H1 (cell line): ENCODE results near the gene CCDC63. TPM values are rescaled to one million over a fixed set of nuclear protein-coding genes. Genes with fewer than 3 reads are reported as not detected.

Experiments used
- CTCF ChIA-PET: fragments of 300-600 bp; sonication (Branson Sonifier 250); formaldehyde crosslinking; loops from one replicate; lab custom pipeline; 2021; ENCODE audit not compliant: partially characterized antibody; lab: Charles Lee
- POLR2A ChIA-PET: fragments of 300-600 bp; sonication (Branson Sonifier 250); formaldehyde crosslinking; loops from one replicate; lab custom pipeline; 2021; ENCODE audit warnings: inconsistent platforms; ENCODE audit not compliant: partially characterized antibody; lab: Charles Lee
- DNase-seq, 2 experiments: peaks; one replicate each; pipeline versions ENCODE4 v3.0.0 to v3.0.0-alpha.2; 2010 to 2022; ENCODE audit warnings: low spot score in 2 of 2, low read depth in 1 of 2, mixed read lengths in 1 of 2
- FAIRE-seq: peaks from 2 replicates; lab custom pipeline; 2011; peaks lifted over from hg19 to GRCh38; lab: Jason Lieb, UNC
- H2AFZ ChIP-seq: 2 replicates; pipeline ENCODE4 v1.8.1; 2012; ENCODE audit warnings: low read length, inconsistent platforms
- H2AK5ac ChIP-seq: 2 replicates; pipeline ENCODE4 v1.6.1; 2013; ENCODE audit warnings: low read depth, low read length
- H2BK120ac ChIP-seq: replicated peaks from 2 replicates; pipeline ENCODE3; 2013; ENCODE audit warnings: low read depth, low read length, inconsistent platforms
- H2BK12ac ChIP-seq: 2 replicates; pipeline ENCODE4 v1.6.1; 2013; ENCODE audit warnings: low read depth, low read length
- H2BK15ac ChIP-seq: 2 replicates; pipeline ENCODE4 v1.6.1; 2013; ENCODE audit warnings: low read length
- H2BK20ac ChIP-seq: 2 replicates; pipeline ENCODE4 v1.6.1; 2013; ENCODE audit warnings: low read length
- H2BK5ac ChIP-seq: 2 replicates; pipeline ENCODE4 v1.6.1; 2013; ENCODE audit warnings: low read depth, low read length
- H3K14ac ChIP-seq: 2 replicates; pipeline ENCODE4 v1.6.1; 2013; ENCODE audit warnings: inconsistent platforms; ENCODE audit not compliant: insufficient read length
- H3K18ac ChIP-seq: 2 replicates; pipeline ENCODE4 v1.6.1; 2013; ENCODE audit warnings: low read length; ENCODE audit errors: extremely low read depth
- H3K23ac ChIP-seq: 2 replicates; pipeline ENCODE4 v1.6.1; 2013; ENCODE audit warnings: inconsistent platforms; ENCODE audit not compliant: insufficient read length
- H3K23me2 ChIP-seq: 2 replicates; pipeline ENCODE4 v1.6.1; 2013; ENCODE audit warnings: low read depth, low read length
- H3K27ac ChIP-seq: 2 replicates; pipeline ENCODE4 v1.6.1; 2011; ENCODE audit warnings: low read depth, low read length, inconsistent platforms
- H3K27me3 ChIP-seq, 4 experiments: replicated peaks in 1 of 4; 1 replicate in 1 of 4; 2 replicates in 3 of 4; pipeline versions ENCODE4 v1.6.1 to v1.8.1; 2011 to 2013; ENCODE audit warnings: low read length in 3 of 4, mild to moderate bottlenecking in 3 of 4, inconsistent platforms in 2 of 4, mixed read lengths in 2 of 4, moderate library complexity in 1 of 4; ENCODE audit not compliant: control insufficient read depth in 3 of 4, insufficient read depth in 3 of 4; ENCODE audit errors: extremely low read depth in 1 of 4
- H3K36me3 ChIP-seq, 4 experiments: 2 replicates each; pipeline versions ENCODE4 v1.6.1 to v1.8.1; 2011 to 2013; ENCODE audit warnings: mild to moderate bottlenecking in 4 of 4, low read length in 3 of 4, moderate library complexity in 2 of 4, control low read depth in 1 of 4, inconsistent platforms in 1 of 4; ENCODE audit not compliant: insufficient read depth in 4 of 4, control insufficient read depth in 2 of 4
- H3K4ac ChIP-seq: replicated peaks from 2 replicates; pipeline ENCODE3; 2013; ENCODE audit warnings: low read length, low read depth, mixed read lengths, inconsistent platforms; ENCODE audit not compliant: insufficient read length
- H3K4me1 ChIP-seq, 4 experiments: replicated peaks in 1 of 4; 1 replicate in 1 of 4; 2 replicates in 3 of 4; pipeline versions ENCODE4 v1.6.1 to v1.8.1; 2011 to 2013; ENCODE audit warnings: low read length in 3 of 4, inconsistent platforms in 2 of 4, mixed read lengths in 1 of 4; ENCODE audit not compliant: insufficient read depth in 4 of 4, control insufficient read depth in 3 of 4
- H3K4me2 ChIP-seq, 2 experiments: 2 replicates each; pipeline versions ENCODE4 v1.6.1 to v1.8.1; 2011 to 2013; ENCODE audit warnings: low read depth in 2 of 2, low read length in 2 of 2, control low read depth in 1 of 2, inconsistent platforms in 1 of 2, mild to moderate bottlenecking in 1 of 2; ENCODE audit not compliant: insufficient read depth in 1 of 2
- H3K4me3 ChIP-seq, 4 experiments: fragments of 200-600, 300-600 bp in 1 of 4; sonication (generic), shearing (Covaris generic), sonication (Bioruptor Twin) in 1 of 4; 2 replicates each; pipeline versions ENCODE4 v1.5.1 to v1.8.1; 2011 to 2016; ENCODE audit warnings: low read length in 4 of 4, low read depth in 3 of 4, control low read depth in 2 of 4, inconsistent platforms in 2 of 4, mild to moderate bottlenecking in 2 of 4, mixed read lengths in 1 of 4, moderate library complexity in 1 of 4; ENCODE audit not compliant: insufficient read depth in 2 of 4; ENCODE audit errors: extremely low read depth in 1 of 4
- H3K56ac ChIP-seq: replicated peaks from 2 replicates; pipeline ENCODE3; 2013; ENCODE audit warnings: low read depth, mild to moderate bottlenecking, mixed read lengths, low read length, inconsistent platforms; ENCODE audit not compliant: insufficient read length
- H3K79me1 ChIP-seq: 2 replicates; pipeline ENCODE4 v1.6.1; 2013; ENCODE audit warnings: low read depth, low read length, control low read depth
- H3K79me2 ChIP-seq, 2 experiments: 2 replicates each; pipeline versions ENCODE4 v1.6.1 to v1.8.1; 2012 to 2013; ENCODE audit warnings: low read length in 2 of 2, mild to moderate bottlenecking in 2 of 2, inconsistent platforms in 1 of 2; ENCODE audit not compliant: insufficient read depth in 2 of 2, control insufficient read depth in 1 of 2
- H3K9ac ChIP-seq, 4 experiments: replicated peaks in 1 of 4; 1 replicate in 1 of 4; 2 replicates in 3 of 4; pipeline versions ENCODE4 v1.6.1 to v1.8.1; 2011 to 2013; ENCODE audit warnings: low read depth in 3 of 4, low read length in 3 of 4, control low read depth in 2 of 4, mild to moderate bottlenecking in 2 of 4, moderate library complexity in 2 of 4, inconsistent platforms in 1 of 4; ENCODE audit errors: extremely low read depth in 1 of 4
- H3K9me3 ChIP-seq, 2 experiments: 2 replicates each; pipeline versions ENCODE4 v1.6.1 to v1.8.1; 2012 to 2013; ENCODE audit warnings: mild to moderate bottlenecking in 2 of 2, moderate library complexity in 2 of 2, control low read depth in 1 of 2, inconsistent platforms in 1 of 2, low read depth in 1 of 2, low read length in 1 of 2, mixed read lengths in 1 of 2; ENCODE audit not compliant: insufficient read depth in 2 of 2
- H4K20me1 ChIP-seq, 2 experiments: replicated peaks in 1 of 2; 2 replicates each; pipeline versions ENCODE3 to v1.8.1; 2011 to 2013; ENCODE audit warnings: inconsistent platforms in 2 of 2, low read length in 2 of 2, mild to moderate bottlenecking in 1 of 2; ENCODE audit not compliant: insufficient read depth in 2 of 2, control insufficient read depth in 1 of 2
- H4K5ac ChIP-seq: 2 replicates; pipeline ENCODE4 v1.6.1; 2013; ENCODE audit warnings: low read length, low read depth, mixed read lengths, inconsistent platforms; ENCODE audit not compliant: insufficient read length
- H4K8ac ChIP-seq: 2 replicates; pipeline ENCODE4 v1.8.0; 2013; ENCODE audit warnings: mild to moderate bottlenecking, moderate library complexity, low read length, inconsistent platforms; ENCODE audit not compliant: insufficient read depth; ENCODE audit errors: extremely low read depth
- H4K91ac ChIP-seq: replicated peaks from 2 replicates; pipeline ENCODE3; 2013; ENCODE audit warnings: low read length, mixed read lengths, inconsistent platforms; ENCODE audit not compliant: insufficient read length
- ATF2 ChIP-seq: IDR thresholded peaks from 2 replicates; pipeline ENCODE4 v1.6.1; 2012; ENCODE audit warnings: low read length, inconsistent platforms
- ATF3 ChIP-seq: IDR thresholded peaks from 2 replicates; pipeline ENCODE4 v1.6.1; 2011; ENCODE audit warnings: low read depth, mild to moderate bottlenecking, low read length; ENCODE audit not compliant: insufficient read depth
- CEBPB ChIP-seq: IDR thresholded peaks from 2 replicates; pipeline ENCODE4 v1.6.1; 2012; ENCODE audit warnings: low read depth, low read length
- CTBP2 ChIP-seq: IDR thresholded peaks from 2 replicates; pipeline ENCODE4 v1.7.0; 2011; ENCODE audit warnings: borderline replicate concordance, mild to moderate bottlenecking, moderate library complexity, mixed read lengths, low read length; ENCODE audit not compliant: insufficient read depth, insufficient read length
- EGR1 ChIP-seq: IDR thresholded peaks from 2 replicates; pipeline ENCODE4 v1.6.1; 2011; ENCODE audit warnings: low read depth, low read length, borderline replicate concordance
- EP300 ChIP-seq, 2 experiments: IDR thresholded peaks; 1 replicate in 1 of 2; 2 replicates in 1 of 2; pipeline ENCODE4 v1.6.1; 2011 to 2012; ENCODE audit warnings: low read depth in 2 of 2, low read length in 2 of 2, mild to moderate bottlenecking in 2 of 2, borderline replicate concordance in 1 of 2, inconsistent platforms in 1 of 2, moderate library complexity in 1 of 2
- JUN ChIP-seq: IDR thresholded peaks from 2 replicates; pipeline ENCODE4 v1.6.1; 2011; ENCODE audit warnings: low read depth, mild to moderate bottlenecking, improper control_type of control experiment, low read length
- RNF2 ChIP-seq: fragments of 200-900, 300-1000 bp; sonication (generic); IDR thresholded peaks from 2 replicates; pipeline ENCODE4 v1.7.1; 2016; ENCODE audit warnings: borderline replicate concordance, low read depth, mild to moderate bottlenecking, antibody characterized with exemption, low read length; ENCODE audit not compliant: poor library complexity, severe bottlenecking; ENCODE audit errors: missing control alignments
- TEAD4 ChIP-seq: IDR thresholded peaks from 2 replicates; pipeline ENCODE4 v1.6.1; 2012; ENCODE audit warnings: low read depth, low read length, inconsistent platforms, mixed read lengths
- WGBS, 2 experiments: shearing (Covaris generic) in 1 of 2; methylation state at CpG; one replicate each; pipeline versions ENCODE4 v1.1.6 to v1.1.7; 2013 to 2015; ENCODE audit warnings: low lambda C conversion rate in 2 of 2, mixed read lengths in 2 of 2, inconsistent platforms in 1 of 2, low coverage in 1 of 2, missing lambda C conversion rate in 1 of 2; ENCODE audit not compliant: insufficient replicate concordance in 2 of 2, insufficient coverage in 1 of 2, insufficient read length in 1 of 2; ENCODE audit errors: extremely low coverage in 1 of 2, missing lambda C conversion rate in 1 of 2; 5-methylcytosine and 5-hydroxymethylcytosine counted together
- polyA plus RNA-seq, 7 experiments: library from polyadenylated mRNA; depleted of rRNA in 3 of 7; stranded (reverse) in 5 of 7; unstranded in 2 of 7; fragments of >200 nt in 5 of 7; fragments of 200-250 nt in 2 of 7; gene quantifications; 1 replicate in 5 of 7; 2 replicates in 1 of 7; 4 replicates in 1 of 7; pipeline versions ENCODE4 v1.2.1 to v1.2.3, GENCODE V29; 2011 to 2013; ENCODE audit warnings: missing spikeins in 2 of 7, mixed read lengths in 2 of 7
- total RNA-seq: library from RNA; stranded (reverse); fragmentation: NEBNext Ultra II Directional; extraction: Animal tissue kit (Norgen Biotek cat#: 25700); gene quantifications from 2 replicates; pipeline ENCODE4 v1.2.1, GENCODE V29; 2021

CCDC63 gene
- total and polyA plus RNA-seq, 2 of the 8 experiments (the other 6 are each of a cell fraction or from before 2014, with no cell fraction given): 0.42 to 0.93 TPM

GRCh38 chr12:110917961-110918360 lies 71.2 kb downstream of the CCDC63 start:
- no peak overlapping the region for H4K8ac ChIP-seq
- H4K91ac ChIP-seq: no peak overlapping the region
- no peaks in the 10 kb centered on the region; a peak in 1 of 7 replicates for H3K27me3 ChIP-seq
- FAIRE-seq: no peak
- ChIA-PET POLR2A (interaction anchor here (2.1 kb wide), 1 partner anchor 18 kb away, joined by 9 read pairs; no protein-coding TSS in a partner anchor), CTCF (interaction anchor here (1.2 kb wide), 1 partner anchor 115 kb away, joined by 3 read pairs; no protein-coding TSS in a partner anchor)
- no peak overlapping the region for H3K27ac ChIP-seq
- H2BK12ac ChIP-seq: no peak overlapping the region
- no peaks in the 10 kb centered on the region for H3K23me2 ChIP-seq
- no peak overlapping the region for H2AFZ ChIP-seq
- H4K5ac ChIP-seq: no peak overlapping the region
- peaks cover 0 to 13% (median 5%) of the 10 kb centered on the region in 4 experiments; a peak in 4 of 7 replicates for H3K4me1 ChIP-seq
- no peak overlapping the region for H2BK120ac ChIP-seq
- H2BK15ac ChIP-seq: no peak overlapping the region
- no peak overlapping the region for H2AK5ac ChIP-seq
- no peaks in the 10 kb centered on the region for H3K79me2 ChIP-seq
- 82% methylated on average over 7 of the region's 7 CpGs; no CpG with 5 or more reads in 1 of the 2 experiments for WGBS, 2 experiments
- H3K9me3 ChIP-seq: no peaks in the 10 kb centered on the region
- no peak for DNase-seq
- H3K9ac ChIP-seq: no peak overlapping the region
- no peak overlapping the region for H3K18ac ChIP-seq
- no peak overlapping the region for H2BK5ac ChIP-seq
- no peaks in the 10 kb centered on the region for H3K79me1 ChIP-seq
- H3K4me3 ChIP-seq: no peak overlapping the region
- no peak overlapping the region for H3K4ac ChIP-seq
- H3K4me2 ChIP-seq: no peak overlapping the region
- H4K20me1 ChIP-seq: no peaks in the 10 kb centered on the region
- no peak overlapping the region for H3K23ac ChIP-seq
- H3K36me3 ChIP-seq: no peaks in the 10 kb centered on the region
- no peak overlapping the region for H2BK20ac ChIP-seq
- no peak overlapping the region for H3K14ac ChIP-seq
- no peak overlapping the region for H3K56ac ChIP-seq
- no peak for TF ChIP-seq EP300 (IDR thresholded peaks at IDR 0.05; ENCODE audit: borderline replicate concordance in 1 of 2, low read depth in 2 of 2, low read length in 2 of 2)
- no peak for TF ChIP-seq TEAD4
- no peak for TF ChIP-seq JUN
- no peak for TF ChIP-seq ATF2
- TF ChIP-seq CEBPB: no peak
- no peak for TF ChIP-seq CTBP2
- TF ChIP-seq EGR1: no peak
- TF ChIP-seq ATF3: no peak
- no peak for TF ChIP-seq RNF2
